GM19025 (cell line): ENCODE results near the gene NKX2-2.

Source experiments
- ATAC-seq: cut with Tn5 transposase; IDR thresholded peaks from one replicate; pipeline ENCODE4 v1.9.1; 2021; ENCODE audit warnings: mild to moderate bottlenecking, low read depth, moderate library complexity; ENCODE audit not compliant: unreplicated experiment

Gene NKX2-2

GRCh38 chr20:21522481-21523280, 8.8 kb upstream of the NKX2-2 start:
- no peak for ATAC-seq

GRCh38 chr20:21521596-21522480, 8.0 kb upstream of the NKX2-2 start:
- no peak for ATAC-seq

GRCh38 chr20:21520702-21521595, 7.1 kb upstream of the NKX2-2 start:
- no peak for ATAC-seq

DNA sequence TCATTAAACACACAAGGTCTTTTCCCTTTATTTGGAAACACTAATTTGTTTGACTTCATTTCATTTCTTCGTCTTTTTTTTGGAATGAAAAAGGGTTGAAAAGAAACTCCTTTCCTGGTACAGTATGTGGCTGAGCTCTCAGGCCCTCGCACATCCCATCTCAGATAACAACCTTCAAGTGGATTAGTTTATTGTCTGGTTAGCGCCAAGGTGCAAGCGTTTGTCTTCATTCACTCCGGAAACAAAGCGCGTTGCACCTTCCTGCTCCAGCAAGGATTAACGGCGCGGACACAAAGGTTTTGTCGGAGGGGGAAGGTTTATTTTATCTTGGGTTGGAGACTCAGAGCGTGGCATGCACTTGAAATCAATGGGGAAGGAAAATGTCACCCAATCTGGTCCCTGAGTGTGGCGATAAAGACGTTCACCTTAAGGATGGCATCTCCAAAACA, 5.3 kb upstream of the NKX2-2 start:
- ATAC-seq = no peak

DNA sequence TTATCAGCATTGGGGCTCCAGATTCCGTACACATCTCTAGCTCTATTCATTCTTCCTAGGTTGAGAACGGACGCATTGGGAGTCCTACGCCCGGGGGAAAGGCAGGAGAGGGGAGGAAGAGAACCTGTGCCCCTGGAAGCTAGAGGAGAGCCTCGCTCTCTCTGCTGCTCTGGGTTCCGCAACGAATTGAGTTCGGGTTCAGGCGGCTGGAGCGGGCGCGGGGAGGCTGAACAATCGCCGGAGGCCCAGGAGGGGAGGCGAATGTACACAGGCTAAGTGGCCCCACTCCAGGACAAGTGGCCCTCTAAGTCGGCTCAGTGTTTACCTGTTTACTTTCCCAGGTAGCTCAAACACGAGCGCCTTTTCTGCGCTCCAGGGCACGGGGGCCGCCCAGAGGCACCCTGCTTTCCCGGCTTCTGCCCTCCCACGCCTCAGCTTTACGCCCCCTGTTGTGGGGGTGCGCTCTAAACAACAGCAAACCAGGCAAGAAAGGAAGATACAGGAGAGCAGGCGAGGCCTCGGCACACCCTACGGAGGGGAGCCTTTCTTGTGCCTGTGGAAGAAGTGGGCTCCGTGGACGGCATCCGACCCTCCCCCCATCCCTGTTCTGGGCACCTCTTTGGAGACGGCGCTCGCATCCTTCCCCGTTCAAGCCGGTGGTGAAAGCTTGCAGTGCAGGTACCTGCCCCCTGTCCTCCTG, 4.6 kb upstream of the NKX2-2 start:
- ATAC-seq = no peak

- ATAC-seq = no peak
Measured at GRCh38 chr20:21517566-21518277, 3.9 kb upstream of the NKX2-2 start.

DNA sequence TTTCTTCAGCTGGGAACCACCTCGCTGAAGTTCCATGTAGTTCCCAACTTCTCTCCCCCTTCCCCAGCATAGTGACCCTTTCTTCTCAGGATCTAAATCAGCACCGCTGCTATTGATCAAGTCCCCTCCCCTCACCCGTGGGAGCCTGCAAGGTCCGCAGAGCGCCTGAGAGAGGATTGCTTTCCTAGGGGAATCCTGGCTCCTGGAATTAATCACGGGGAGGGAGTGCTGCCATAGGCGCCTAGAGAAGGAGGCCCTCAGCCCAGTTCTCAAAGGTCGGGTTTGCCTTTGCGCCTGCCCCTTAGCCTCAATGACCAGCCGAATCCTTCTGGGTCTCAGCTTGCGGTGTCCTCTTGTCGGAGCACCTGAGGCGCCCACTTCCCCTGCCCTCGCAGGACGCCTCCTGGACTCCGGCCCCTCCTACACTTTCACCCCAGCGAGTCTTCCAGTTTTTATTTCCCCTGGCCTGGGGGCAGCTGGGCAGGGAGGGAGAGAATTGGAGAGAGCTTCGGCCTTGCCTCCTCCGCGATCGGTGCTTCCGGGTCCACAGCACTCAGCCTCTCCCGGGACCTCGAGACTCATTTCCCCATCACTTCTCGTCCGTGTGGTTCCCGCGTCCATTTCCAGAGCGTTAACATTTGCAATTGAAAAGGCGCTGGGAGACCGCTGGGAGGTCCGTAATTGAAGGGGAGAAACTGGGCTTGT, 3.1 kb upstream of the NKX2-2 start:
- no peak for ATAC-seq

DNA sequence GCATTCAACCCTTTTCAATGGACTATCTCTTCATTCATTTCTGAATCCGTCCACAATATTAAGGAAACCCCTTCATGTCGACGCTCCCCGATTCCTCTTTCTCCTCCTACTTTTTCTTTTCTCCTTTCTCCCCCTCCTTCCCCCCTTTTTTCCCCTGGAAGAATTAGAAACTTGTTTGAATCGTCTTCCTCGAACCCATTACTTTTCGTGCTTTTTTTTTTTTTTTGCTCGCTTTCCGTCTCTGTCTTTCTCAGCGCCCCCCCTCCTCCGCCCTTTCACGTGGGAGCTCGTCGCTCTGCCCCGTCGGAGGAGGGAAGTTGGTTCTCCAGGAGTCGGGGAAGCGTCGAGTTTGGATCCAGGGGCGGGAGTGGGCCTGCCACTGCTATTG, 2.3 kb upstream of the NKX2-2 start:
- ATAC-seq = no peak

DNA sequence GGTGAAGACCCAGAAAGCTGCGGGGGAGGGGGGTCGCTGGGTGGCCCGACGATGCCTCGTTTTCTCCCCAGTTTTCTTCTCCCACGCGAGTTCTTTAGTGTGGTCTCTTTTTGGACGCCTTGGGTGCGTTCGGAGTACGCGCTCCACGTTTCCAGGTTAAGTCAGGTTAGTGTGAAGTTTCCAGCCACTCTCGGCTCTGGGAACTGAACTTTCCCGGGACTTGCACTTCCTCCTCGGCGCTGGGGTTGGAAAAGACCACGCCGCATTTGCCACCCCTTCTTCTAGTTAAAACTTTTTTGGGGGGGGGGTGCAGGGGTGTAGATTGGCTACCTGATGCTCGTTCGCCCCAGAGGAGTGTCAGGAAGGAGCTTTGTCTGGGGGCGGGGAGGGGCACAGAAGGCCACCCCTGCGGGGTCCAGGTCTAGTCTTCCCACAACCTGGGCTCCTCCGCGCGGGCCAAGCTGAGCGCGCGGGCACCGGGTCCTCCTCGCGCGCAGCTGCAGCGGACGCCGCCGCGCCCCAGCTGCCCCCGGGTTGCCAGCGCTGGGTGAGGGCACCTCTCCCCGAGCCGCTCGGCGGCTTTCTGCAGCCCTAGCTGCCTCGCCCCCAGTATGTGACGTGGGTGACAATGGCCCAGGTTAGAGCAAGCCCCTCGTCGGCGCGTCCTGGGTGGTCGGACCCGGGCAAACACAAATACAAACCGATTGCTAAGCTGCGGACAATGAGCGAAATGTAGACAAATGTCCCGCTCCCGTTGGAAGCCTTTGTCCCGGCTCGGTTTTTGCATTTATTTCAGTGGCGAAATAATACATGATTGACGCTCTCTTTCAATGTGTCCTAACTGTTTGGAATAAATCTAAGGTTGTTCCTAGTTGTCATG, 1.7 kb upstream of the NKX2-2 start:
- ATAC-seq = no peak

GRCh38 chr20:21514553-21515251, 838 bp upstream of the NKX2-2 start:
- no peak for ATAC-seq

DNA sequence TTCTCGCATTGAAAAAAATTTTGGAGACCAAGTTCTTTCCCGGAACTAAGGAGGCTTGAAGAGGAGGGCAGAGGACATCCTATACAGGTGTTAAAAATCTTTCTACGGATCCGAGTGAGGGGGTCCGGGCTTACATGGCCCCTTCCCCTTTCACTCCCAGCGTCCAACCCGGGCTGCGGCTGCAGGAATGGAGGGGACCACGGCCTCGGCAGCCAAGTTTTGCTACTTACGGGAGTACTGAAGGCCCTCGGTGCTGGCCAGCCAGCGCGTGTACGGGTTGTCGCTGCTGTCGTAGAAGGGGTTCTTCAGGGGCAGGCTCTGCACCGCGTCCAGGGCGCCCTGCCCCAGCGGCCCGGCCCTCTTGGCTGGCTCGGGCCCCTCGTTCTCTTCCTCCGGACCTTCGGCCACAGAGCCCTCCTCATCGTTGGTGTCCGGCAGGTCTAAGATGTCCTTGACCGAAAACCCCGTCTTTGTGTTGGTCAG, 642 bp downstream of the NKX2-2 start:
- ATAC-seq = no peak

DNA sequence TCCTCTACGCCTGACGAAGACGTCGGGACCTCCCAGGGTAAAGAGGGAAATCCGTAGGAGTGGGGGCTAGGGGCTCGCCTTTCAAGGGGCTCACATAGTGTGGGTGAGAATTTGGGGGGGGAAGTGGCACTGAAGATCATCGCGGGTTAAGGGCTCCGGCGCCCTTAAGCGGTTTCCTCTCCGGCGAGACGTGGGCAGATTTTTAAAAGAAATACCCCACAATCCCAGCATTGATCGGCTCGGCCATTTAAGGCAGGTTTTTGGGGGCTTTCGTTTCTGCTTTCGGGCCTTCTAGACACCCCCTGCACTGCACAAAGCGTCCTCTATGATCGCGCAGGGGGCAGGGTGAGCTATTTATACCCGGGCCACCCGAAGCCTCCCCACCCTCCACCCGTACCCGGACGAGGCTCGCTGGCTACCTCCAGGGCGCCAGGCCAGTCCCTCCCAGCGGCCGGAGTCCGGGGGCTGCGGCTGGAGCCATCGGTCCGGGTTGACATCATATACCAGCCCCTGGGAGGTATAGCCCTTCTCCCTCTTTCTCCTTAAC, 1.2 kb downstream of the NKX2-2 start:
- no peak for ATAC-seq

DNA sequence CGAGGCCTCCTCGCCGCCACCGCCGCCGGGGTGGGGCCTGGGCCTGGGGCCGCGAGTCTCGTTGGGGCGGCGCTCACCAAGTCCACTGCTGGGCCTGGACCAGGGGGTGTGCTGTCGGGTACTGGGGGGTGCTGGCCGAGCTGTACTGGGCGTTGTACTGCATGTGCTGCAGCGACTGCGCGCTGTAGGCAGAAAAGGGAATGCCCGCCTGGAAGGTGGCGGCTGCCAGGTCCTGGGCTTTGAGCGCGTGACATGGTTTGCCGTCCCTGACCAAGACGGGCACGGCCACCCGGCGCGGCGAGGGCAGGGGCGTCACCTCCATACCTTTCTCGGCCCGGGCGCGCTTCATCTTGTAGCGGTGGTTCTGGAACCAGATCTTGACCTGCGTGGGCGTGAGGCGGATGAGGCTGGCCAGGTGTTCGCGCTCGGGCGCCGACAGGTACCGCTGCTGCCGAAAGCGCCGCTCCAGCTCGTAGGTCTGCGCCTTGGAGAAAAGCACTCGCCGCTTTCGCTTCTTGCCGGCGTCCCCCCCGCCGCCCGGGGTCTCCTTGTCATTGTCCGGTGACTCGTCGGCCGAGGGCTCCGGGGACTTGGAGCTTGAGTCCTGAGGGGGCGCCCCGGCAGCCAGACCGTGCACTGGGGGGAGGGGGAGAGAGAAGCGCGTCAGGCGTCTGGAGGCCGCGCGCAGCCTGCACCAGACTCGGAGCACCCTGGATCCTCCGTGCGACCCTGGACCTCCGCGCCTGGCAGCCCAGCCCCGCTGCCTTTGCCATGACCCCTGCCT, 1.8 kb downstream of the NKX2-2 start:
- no peak for ATAC-seq

- no peak for ATAC-seq
Measured at GRCh38 chr20:21511485-21511849, 2.4 kb downstream of the NKX2-2 start.

- ATAC-seq = no peak
Measured at GRCh38 chr20:21510414-21511384, 3.2 kb downstream of the NKX2-2 start.
